ENCODE measurements around the gene HSD17B1. TPM values are rescaled to one million over a fixed set of nuclear protein-coding genes. Genes with fewer than 3 reads are reported as not detected.

HSD17B1 gene
- polyA plus RNA-seq, 3 donors: 0.19 to 0.72 (median 0.27) TPM

DNA sequence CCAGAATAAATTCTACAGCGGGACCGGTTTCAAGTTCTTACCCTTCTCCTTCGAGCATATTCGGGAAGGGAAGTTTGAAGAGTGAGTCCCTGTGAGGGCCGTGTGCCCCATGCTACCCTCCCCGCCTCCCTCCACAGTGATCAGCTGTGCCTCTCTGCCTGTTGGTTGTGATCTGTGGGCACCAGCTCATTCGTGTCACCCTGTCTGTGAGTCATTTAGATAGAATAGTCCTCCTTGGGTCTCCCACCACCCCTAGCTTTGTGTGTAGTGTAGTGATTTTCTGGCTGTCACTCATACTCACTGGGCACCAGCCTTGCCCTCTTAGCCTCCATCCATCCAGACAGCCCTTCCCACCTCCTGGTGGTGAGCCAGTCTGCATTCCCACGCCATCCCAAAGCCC lies 31.7 kb upstream of the HSD17B1 start:
- intact Hi-C loops (cut with micrococcal nuclease): no loop called here
- no peaks in the 10 kb centered on the region for H3K9me3 ChIP-seq (replicated peaks in 1 of 2; ENCODE audit: control insufficient read depth in 1 of 2, insufficient read depth in 1 of 2, low read length in 2 of 2)
- H3K4me3 ChIP-seq (replicated peaks in 1 of 3; ENCODE audit: low read depth in 2 of 3, low read length in 3 of 3): no peak overlapping the region
- peaks cover 36 to 38% of the 10 kb centered on the region in 2 donors for H3K4me1 ChIP-seq (ENCODE audit: control insufficient read depth in 1 of 2, insufficient read depth in 2 of 2, low read length in 2 of 2)
- no peak overlapping the region for H3K27ac ChIP-seq (ENCODE audit: low read depth in 1 of 2, low read length in 2 of 2)
- Mint-ChIP-seq H3K9me3 (no peaks in the 10 kb centered on the region), H3K27ac (peak overlapping the region in 1 of 7 donors; percentile 51), H3K4me1 (peaks cover 41% of the 10 kb centered on the region), H3K36me3 (peaks cover 45 to 67% of the 10 kb centered on the region in 2 donors), H3K27me3 (ENCODE audit: low read depth in 3 of 3) (peaks cover 1 to 7% (median 3%) of the 10 kb centered on the region in 3 donors), H3K4me3 (peak overlapping the region in 1 of 2 donors; percentile 30)
- no peak overlapping the region for H3K4me2 ChIP-seq (replicated peaks; ENCODE audit: extremely low read depth, low read length, poor library complexity, severe bottlenecking)
- peaks cover 61% of the 10 kb centered on the region for H4K20me1 ChIP-seq (ENCODE audit: insufficient read depth, low read length)
- DNase-seq: no peak
- H3K79me2 ChIP-seq (ENCODE audit: insufficient read depth, low read length): no peaks in the 10 kb centered on the region
- H3K9ac ChIP-seq (ENCODE audit: insufficient read depth, low read length, poor library complexity, severe bottlenecking): no peak overlapping the region
- TF ChIP-seq, protein P1, sequence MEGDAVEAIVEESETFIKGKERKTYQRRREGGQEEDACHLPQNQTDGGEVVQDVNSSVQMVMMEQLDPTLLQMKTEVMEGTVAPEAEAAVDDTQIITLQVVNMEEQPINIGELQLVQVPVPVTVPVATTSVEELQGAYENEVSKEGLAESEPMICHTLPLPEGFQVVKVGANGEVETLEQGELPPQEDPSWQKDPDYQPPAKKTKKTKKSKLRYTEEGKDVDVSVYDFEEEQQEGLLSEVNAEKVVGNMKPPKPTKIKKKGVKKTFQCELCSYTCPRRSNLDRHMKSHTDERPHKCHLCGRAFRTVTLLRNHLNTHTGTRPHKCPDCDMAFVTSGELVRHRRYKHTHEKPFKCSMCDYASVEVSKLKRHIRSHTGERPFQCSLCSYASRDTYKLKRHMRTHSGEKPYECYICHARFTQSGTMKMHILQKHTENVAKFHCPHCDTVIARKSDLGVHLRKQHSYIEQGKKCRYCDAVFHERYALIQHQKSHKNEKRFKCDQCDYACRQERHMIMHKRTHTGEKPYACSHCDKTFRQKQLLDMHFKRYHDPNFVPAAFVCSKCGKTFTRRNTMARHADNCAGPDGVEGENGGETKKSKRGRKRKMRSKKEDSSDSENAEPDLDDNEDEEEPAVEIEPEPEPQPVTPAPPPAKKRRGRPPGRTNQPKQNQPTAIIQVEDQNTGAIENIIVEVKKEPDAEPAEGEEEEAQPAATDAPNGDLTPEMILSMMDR (IDR thresholded peaks at IDR 0.05): no peak
- no peaks in the 10 kb centered on the region for H3K27me3 ChIP-seq (ENCODE audit: control insufficient read depth in 2 of 2, insufficient read depth in 2 of 2, low read length in 2 of 2)
- H3K36me3 ChIP-seq (replicated peaks in 1 of 2; ENCODE audit: control insufficient read depth in 1 of 2, insufficient read depth in 2 of 2, low read length in 2 of 2): peaks cover 30 to 43% of the 10 kb centered on the region in 2 donors
- no CpG with 5 or more reads among the region's 8 CpGs for WGBS (ENCODE audit: insufficient coverage)
- no peak overlapping the region for H2AFZ ChIP-seq (ENCODE audit: insufficient read depth, low read depth, low read length, poor library complexity, severe bottlenecking)

DNA sequence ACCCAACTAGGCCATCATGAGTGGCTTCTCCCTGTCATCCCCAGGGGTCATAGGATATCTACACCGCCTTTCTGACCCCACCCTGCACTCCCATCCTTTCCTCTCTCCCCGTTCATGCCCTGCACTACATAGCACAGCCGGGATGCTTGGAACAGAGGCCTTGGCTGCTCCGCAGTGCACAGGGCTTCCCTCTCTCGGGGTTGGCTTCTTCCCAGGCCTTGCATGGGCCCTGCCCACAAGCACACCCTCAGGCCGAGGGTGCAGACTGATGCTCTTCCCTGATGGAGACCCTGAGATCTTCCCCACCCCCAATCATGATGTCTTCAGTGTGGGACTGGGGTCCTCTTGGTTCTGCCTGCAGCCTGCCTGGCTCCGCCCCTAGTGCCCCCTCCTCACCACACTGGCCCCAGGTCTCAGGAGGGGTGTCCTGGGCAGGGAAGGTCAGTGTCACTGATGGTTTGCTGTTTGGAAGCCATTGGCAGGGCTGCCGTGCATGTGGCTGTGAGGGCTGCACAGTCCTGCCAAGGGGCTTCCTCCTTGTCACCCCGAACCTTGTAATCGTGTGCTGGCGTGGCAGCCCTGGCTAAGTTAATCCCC lies 31.0 kb upstream of the HSD17B1 start:
- Mint-ChIP-seq H3K27me3 (ENCODE audit: low read depth in 3 of 3) (peaks cover 1 to 7% (median 3%) of the 10 kb centered on the region in 3 donors), H3K36me3 (peaks cover 37 to 60% of the 10 kb centered on the region in 2 donors), H3K27ac (no peak overlapping the region), H3K4me3 (no peak overlapping the region), H3K9me3 (peaks cover 0 to 2% (median 0%) of the 10 kb centered on the region in 7 donors), H3K4me1 (peaks cover 41% of the 10 kb centered on the region)
- 93% methylated on average over 9 of the region's 11 CpGs for WGBS (ENCODE audit: insufficient coverage)
- Histone ChIP-seq H2AFZ (ENCODE audit: insufficient read depth, low read depth, low read length, poor library complexity, severe bottlenecking) (no peak overlapping the region), H3K9ac (ENCODE audit: insufficient read depth, low read length, poor library complexity, severe bottlenecking) (no peak overlapping the region), H3K27ac (ENCODE audit: low read depth in 1 of 2, low read length in 2 of 2) (no peak overlapping the region), H4K20me1 (ENCODE audit: insufficient read depth, low read length) (peaks cover 54% of the 10 kb centered on the region), H3K9me3 (replicated peaks in 1 of 2; ENCODE audit: control insufficient read depth in 1 of 2, insufficient read depth in 1 of 2, low read length in 2 of 2) (no peaks in the 10 kb centered on the region), H3K36me3 (replicated peaks in 1 of 2; ENCODE audit: control insufficient read depth in 1 of 2, insufficient read depth in 2 of 2, low read length in 2 of 2) (peaks cover 25 to 35% of the 10 kb centered on the region in 2 donors), H3K27me3 (ENCODE audit: control insufficient read depth in 2 of 2, insufficient read depth in 2 of 2, low read length in 2 of 2) (no peaks in the 10 kb centered on the region), H3K4me2 (replicated peaks; ENCODE audit: extremely low read depth, low read length, poor library complexity, severe bottlenecking) (no peak overlapping the region), H3K79me2 (ENCODE audit: insufficient read depth, low read length) (no peaks in the 10 kb centered on the region), H3K4me3 (replicated peaks in 1 of 3; ENCODE audit: low read depth in 2 of 3, low read length in 3 of 3) (no peak overlapping the region), H3K4me1 (ENCODE audit: control insufficient read depth in 1 of 2, insufficient read depth in 2 of 2, low read length in 2 of 2) (peaks cover 36 to 38% of the 10 kb centered on the region in 2 donors)
- intact Hi-C loops (cut with micrococcal nuclease): no loop called here
- TF ChIP-seq, protein P1 (IDR thresholded peaks at IDR 0.05): no peak
- DNase-seq: no peak

Data from CD14-positive monocyte (primary cell).